GM15510 (cell line): Measurements from ENCODE around the gene SMG7.

Source experiments
- POLR2A ChIP-seq: IDR thresholded peaks from 3 replicates; pipeline ENCODE4 v1.6.1; 2011; ENCODE audit warnings: borderline replicate concordance; ENCODE audit not compliant: insufficient read length; ENCODE audit errors: extremely low read depth

SMG7 gene

DNA sequence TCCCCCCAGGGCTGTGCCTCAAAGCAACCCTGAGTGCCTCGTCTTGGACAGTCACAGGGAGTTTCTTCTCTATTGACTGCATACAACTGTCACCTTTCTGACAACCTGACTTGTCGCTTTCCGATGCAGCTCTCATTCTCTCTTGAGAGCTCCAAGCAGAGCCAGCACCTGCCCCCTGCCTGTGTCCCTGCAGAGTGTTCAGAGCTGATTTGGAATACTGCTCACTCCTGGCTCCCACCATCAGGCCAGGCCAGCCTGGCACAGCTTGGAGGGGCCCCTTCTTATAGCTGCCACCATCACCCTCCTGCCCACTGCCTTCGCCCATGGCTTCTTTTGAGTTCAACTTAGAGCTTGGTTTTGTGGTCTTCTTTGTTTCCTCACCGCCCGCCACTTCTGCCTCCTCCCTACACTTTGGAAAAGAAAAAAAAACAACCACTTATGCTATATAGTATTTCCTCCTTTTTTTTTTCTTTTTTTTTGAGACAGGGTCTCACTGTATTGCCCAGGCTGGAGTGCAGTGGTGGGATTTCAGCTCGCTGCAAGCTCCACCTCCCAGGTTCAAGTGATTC is 105.7 kb downstream of the SMG7 start:
- no peak for TF ChIP-seq POLR2A

DNA sequence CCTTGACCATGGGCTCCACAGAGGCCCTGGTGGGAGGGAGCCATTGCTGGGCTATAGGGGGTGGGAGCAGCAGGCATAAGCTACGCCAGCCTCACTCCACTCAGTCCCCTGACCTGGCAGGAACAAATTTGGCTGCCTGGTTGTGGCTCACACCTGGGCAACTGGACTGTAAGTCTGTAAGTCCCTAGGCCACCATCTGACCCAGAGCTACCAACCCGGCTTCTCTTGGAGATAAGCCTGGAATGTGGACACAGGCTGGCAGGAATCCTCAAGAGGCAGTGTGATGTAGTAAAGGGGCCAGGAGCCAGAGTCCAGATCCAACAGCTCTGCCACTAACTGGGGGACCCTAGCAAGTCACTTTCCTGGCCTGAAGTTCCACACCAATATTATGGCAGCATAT is 106.6 kb downstream of the SMG7 start:
- no peak for TF ChIP-seq POLR2A

DNA sequence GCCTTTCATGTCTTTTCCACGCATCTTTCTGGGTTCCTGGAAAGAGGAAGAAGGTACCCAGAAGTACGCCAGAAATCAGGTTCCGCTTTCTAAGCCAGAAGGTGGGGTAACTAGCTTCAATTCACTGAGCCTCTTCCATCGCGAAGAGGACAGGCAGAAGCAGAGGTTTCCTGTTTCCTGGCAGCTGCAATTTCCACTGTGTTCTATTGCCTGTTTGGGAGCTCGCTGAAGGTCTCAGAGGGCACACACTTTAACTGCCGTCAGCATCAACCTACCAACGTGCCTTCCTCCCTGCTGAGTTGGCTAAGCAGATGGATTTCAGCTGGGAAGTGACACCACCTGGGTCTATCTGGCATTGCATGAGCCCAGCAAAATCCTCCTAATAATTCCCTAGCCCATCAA is 108.0 kb downstream of the SMG7 start:
- TF ChIP-seq POLR2A, result no peak

DNA sequence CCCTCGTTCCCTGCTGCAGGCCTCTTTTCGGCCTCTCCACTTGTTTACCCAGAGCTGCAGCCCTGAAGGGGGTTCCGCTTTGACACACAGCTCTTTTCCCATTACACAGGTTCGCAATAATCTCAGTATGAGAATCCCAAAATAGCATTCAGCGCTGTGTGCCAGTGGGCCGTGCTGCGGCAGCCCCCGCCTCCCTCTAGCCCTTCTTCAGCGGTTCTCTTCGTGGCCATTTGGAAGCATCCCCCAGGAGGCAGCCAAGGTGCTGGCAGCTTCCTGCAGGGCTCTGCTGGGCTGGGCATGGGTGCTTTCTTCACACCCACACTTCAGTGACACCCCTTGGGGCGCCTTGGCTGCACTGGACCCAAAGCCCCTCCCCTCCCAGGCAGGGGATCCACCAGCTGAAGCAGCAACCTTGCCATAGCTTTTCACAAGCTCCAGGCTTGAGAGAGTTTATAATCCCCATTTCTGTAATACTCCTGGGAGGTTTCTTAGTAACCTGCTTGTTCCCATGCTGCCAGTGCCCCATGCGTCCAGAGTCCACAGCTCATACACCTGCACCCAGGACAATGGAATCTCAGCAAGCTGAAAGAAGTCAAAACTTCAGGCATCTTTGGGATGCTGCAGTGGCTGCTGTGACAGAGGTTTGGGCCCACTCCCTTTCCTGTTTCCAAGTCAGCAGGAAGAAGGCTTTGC is 109.9 kb downstream of the SMG7 start:
- TF ChIP-seq POLR2A, result no peak

DNA sequence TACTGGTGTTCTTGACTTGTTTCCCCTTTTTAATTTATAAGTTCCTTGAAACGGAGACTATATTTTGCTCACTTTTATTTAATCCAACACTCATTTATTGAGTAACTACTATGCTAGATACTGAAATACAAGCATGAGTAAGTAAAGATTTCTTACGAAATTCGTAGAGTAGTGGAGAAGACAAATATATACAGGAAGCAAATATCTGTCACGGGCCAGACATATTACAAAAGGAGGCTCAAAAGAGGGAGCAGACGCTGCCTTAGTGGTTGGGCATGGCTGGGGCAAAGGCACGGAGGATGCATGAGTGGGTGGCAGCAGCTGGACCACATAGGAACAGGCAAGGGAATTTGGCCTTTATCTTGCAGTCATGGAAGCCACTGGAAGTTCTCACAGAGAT is 111.2 kb downstream of the SMG7 start:
- no peak for TF ChIP-seq POLR2A

DNA sequence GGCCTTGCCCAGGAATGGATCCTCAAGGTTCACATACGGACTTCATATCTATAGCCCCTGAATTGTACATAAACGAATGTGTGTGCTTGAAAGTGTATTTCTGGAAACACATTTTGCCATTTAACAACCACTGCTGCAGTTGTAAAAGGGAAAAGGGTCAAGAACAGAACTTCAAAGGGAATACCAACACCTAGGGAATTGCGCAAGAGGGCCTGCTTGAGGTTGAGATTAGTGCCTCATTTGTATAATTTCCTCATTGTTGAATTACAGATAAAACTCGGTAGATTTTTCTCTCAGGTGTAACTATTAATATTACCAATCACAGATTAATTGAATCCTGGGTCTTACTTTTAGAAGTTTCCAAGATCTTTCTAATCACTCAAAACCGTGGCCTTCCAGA is 111.8 kb downstream of the SMG7 start:
- TF ChIP-seq POLR2A, result no peak

DNA sequence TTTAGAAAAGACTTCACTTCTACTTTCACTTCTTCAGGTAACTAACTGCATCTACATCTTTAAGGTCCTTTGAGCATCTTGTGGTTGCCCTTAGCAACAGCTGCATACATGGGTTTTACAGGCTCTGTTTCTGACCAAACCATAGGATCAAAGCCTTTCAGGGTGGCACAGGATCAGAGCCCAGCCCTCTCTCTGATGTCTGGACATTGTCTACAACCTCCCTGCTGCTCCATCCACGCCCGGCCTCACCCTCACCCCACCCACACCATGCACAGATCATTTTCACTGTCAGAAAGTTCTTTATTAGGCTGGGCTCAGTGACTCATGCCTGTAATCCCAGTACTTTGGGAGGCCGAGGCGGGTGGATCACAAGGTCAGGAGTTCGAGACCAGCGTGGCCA is 112.7 kb downstream of the SMG7 start:
- TF ChIP-seq POLR2A, result no peak

DNA sequence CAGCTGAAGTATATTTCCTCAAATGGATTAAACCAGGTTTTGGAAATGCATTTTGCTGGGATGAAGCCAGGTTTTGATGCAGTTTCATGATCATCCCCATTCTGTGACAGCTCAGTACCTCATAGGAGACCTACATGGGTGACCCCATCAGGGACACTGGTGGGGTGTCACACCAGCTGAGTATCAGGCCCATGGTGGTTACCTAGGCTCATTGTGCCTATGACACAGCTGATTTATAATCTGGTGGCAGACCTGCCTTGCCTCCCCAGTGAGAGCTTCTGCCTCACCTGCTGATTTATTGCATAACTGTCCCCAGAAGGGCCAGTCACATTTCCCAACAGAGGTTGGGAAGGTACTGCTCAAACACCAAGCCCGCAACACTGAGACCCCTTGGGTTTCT is 114.2 kb downstream of the SMG7 start:
- TF ChIP-seq POLR2A, result no peak

DNA sequence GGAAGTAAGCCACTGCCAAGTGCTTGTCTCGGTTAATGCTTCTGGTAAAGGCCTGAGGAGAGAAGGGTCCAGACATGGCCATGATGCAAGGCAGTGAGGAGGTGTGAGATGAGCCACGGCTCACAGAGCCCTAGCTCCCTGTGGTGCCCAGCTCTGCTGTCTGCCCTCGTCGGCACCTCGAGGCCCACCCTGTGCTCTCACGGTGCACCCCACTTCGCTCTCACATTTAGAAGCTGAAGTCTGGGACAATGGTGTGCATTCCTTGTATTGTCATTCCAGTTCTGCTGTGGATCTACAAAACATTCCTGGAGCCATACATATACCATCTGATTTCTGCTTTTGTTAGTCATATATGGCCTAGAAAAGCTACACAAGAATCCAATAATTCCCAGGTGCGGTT is 114.6 kb downstream of the SMG7 start:
- no peak for TF ChIP-seq POLR2A

DNA sequence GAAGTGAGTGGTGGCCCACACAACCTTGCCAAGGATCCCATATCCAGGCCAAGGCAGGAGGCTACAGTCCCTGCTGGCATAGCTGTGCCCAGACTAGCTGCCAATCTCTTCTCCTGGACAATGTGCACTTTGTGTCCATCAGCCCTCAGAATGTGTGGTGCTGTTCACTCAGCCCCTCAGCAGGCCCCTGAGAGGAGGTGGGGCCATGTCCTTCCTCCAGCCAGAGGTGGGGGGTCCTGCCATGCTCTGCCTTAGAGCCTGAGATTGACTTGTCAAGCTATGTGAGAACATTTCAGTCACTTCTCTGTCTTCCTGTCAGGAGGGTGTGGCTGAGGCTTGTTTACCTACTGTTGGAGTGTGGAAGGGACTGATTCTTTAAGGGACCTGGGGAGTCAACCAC is 116.5 kb downstream of the SMG7 start:
- no peak for TF ChIP-seq POLR2A

DNA sequence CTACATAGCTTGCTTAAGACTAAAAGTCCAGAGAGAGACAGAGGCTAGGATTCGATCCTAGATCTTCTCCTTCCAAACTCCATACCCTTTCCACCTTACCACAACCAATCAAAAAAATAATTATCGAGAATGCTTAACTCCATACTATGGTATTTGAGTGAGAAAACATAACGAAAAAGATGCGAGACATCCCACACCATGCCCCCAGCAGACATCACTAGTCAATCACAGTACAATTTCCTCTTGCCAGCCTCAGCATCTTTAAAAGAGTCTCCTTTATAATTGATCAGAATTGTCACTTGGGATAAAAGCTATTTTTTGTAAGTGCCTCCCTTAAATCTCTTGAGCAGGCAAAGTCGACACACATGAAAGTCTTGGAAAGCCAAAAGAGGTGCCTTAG is 117.1 kb downstream of the SMG7 start:
- TF ChIP-seq POLR2A, result no peak

DNA sequence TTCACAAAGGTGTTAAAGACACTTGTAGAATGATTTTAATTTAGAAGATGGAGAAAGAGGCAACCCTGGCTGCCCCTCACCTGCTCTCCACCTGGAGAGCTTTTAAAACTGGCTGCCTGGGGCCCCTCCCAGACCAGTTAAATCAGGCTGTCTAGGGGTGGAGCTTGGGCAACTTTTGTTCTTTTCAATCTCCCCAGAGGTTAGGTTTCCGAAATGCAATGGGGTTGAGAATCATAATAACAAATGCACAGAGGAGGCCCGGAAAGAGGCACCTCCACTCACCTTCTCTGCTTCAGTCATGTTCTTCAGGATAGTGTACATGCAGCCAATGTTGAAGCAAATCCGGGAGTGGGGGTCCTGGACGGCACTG is 117.6 kb downstream of the SMG7 start:
- no peak for TF ChIP-seq POLR2A

DNA sequence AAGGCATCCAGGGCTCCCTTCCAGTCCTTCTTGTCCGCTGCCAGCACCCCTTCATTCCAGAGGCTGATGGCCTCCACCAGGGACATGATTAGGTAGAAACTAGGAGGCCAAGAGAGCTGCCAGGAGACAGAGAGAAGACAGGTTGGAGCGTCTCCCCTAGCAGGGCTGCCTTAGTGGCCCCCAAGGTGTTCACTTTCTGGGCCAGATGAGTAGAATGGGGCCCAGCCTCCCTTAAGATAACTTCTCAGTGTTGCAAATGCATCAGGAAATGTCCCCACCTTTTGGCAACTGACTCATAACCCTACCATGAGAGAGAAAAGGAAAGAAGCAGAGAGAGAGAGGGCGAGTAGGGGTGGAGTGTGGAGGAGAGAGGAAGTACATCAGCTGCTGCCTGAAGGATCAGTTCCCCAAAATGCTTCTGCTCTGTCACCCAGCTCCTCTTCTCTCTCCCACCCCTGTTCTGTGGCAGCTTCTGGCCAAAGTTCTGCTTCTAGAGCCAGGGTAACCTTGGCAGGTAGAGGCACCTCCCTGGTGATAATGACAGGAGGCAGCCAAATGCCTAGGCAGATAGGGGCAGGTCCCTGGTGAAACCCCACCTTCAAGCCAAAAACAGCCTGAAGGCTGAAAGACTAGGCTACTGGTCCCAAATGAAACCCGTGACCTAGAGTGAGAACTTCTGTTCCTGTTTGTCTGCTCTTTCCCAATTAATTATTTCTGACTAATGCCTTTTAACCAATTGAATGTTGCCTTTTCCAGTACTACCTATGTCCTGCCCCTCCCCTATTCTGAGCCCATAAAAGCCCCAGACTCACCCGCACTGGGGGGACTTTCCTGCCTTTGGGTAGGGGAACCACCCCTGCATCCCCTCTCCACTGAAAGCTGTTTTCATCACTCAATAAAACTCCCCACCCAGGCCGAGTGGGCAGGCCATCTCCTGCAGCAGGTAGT is 118.2 kb downstream of the SMG7 start, which contains the start of gene NCF2:
NCF2 (minus strand) TSS at position 216 of the 948 bp plus-strand sequence; CDS start at position 86, 130 bp downstream.
- TF ChIP-seq POLR2A, result peak; percentile 33

DNA sequence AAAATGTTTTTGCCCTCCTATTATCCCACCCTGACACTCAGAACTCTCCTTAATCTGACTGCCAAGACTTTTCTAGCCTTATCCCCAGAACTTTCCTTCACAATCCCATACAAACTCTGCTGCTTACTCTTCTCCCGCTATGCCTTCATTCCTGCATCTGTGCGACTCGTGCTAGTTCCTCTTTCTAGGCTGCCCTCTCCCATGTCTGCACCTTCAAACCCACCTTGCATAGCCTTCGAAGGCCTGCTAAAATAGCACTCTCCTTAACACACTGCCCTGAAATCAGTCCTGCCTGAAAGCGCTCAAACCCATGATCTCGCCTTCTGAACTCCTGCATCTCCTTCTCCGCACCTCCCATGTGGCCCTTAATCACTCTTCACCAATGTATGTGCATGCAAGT is 120.4 kb downstream of the SMG7 start:
- TF ChIP-seq POLR2A, result no peak

DNA sequence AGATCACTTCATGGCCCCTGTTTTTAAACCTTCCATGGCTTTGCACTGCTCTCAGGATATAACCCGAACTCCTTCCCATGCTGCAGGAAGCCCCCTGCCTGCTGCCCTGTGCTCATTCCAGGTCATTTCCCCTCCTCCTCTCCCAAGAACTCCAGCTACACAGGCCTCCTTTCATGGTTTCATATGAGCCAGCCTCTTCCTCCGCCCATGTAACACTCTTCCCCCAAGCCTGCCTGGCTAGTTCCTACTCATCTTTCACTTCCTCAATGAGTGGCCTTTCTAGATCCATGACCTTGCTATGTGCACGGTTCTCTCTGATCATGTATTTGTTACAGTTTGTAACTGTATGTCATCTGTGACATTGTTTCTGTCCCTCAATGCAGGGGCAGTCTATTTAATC is 121.1 kb downstream of the SMG7 start:
- TF ChIP-seq POLR2A, result no peak
